Body of pancreas (tissue), 4 donors: ENCODE results near the gene CNTNAP2.

Experiments used
- CTCF ChIP-seq, 7 experiments: fragments of 450-650 bp in 4 of 7; fragments of 200-600 bp in 3 of 7; sonication (generic) in 3 of 7; IDR thresholded peaks; one replicate each; pipeline ENCODE4 v1.5.1; 2016 to 2019; ENCODE audit warnings: antibody characterized with exemption in 7 of 7
- POLR2A ChIP-seq, 3 donors: fragments of 450-650 bp; IDR thresholded peaks; one replicate each; pipeline ENCODE4 v1.6.1; 2016; ENCODE audit warnings: antibody characterized with exemption in 3 of 3, mild to moderate bottlenecking in 2 of 3

- TF ChIP-seq CTCF (IDR thresholded peaks at IDR 0.05) (no peak), POLR2A (IDR thresholded peaks at IDR 0.05) (no peak)
These were observed 2018.5 kb downstream of the CNTNAP2 start for GRCh38 chr7:148135116-148135515.
